Lower leg skin (tissue), 4 donors: ENCODE measurements around the gene PARD6B. TPM values are rescaled to one million over a fixed set of nuclear protein-coding genes. Genes with fewer than 3 reads are reported as not detected.
"Not testable (repeated sequence)": the region's sequence is repeated elsewhere in the genome, so short reads cannot be mapped to it uniquely, and the experiment has no call there.

Source experiments
- DNase-seq, 2 donors: peaks; one replicate each; pipeline ENCODE4 v3.0.0-alpha.2; 2019; ENCODE audit warnings: low spot score in 2 of 2
- H3K4me3 ChIP-seq: fragments of 200-600 bp; sonication (generic); 2 replicates; pipeline ENCODE4 v1.5.1; 2017; ENCODE audit warnings: mild to moderate bottlenecking, low read depth; ENCODE audit not compliant: poor library complexity, severe bottlenecking
- CTCF ChIP-seq, 3 donors: fragments of 450-650 bp; IDR thresholded peaks; one replicate each; pipeline ENCODE4 v1.5.1; 2016; ENCODE audit warnings: antibody characterized with exemption in 3 of 3, mild to moderate bottlenecking in 3 of 3, moderate library complexity in 2 of 3
- POLR2A ChIP-seq, 2 donors: fragments of 450-650 bp; IDR thresholded peaks; one replicate each; pipeline ENCODE4 v1.6.1; 2016 to 2017; ENCODE audit warnings: antibody characterized with exemption in 2 of 2, mild to moderate bottlenecking in 1 of 2, moderate library complexity in 1 of 2
- WGBS, 2 donors: methylation state at CpG; one replicate each; pipeline ENCODE4 v1.1.5; 2018; 5-methylcytosine and 5-hydroxymethylcytosine counted together
- intact Hi-C: fragments of 100-400 bp; cut with DNase I; formaldehyde crosslinking; loops from one replicate; pipeline ENCODE4 v1.15.0; 2023; ENCODE audit warnings: low total_unique reads
- total RNA-seq, 4 donors: library from RNA; depleted of rRNA; stranded (reverse); fragments of >200 nt; gene quantifications; one replicate each; pipeline ENCODE4 v1.1.0, GENCODE V29; 2016

PARD6B gene
- total RNA-seq, 4 donors from 2014 or later, result 10.5 to 11.8 (median 10.9) TPM

DNA sequence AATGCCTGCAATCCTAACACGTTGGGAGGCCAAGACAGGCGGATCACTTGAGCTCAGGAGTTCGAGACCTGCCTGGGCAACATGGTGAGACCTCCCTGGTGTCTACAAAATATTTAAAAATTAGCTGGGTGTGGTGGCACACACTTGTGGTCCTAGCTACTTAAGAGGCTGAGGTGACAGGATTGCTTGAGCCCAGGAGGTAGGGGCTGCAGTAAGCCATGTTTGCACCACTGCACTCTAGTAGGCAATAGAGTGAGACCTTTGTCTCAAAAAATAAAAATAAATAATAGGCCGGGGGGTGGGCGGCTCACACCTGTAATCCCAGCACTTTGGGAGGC lies 21.8 kb upstream of the PARD6B start:
- DNase-seq, result no peak
- TF ChIP-seq POLR2A (IDR thresholded peaks at IDR 0.05), result no peak
- no peak for TF ChIP-seq CTCF (IDR thresholded peaks at IDR 0.05)
- H3K4me3 ChIP-seq, result no peak overlapping the region
- intact Hi-C loops, result no loop called here
- WGBS, 2 donors, result 56 to 64% methylated on average over 5 of the region's 5 CpGs

- TF ChIP-seq POLR2A (IDR thresholded peaks at IDR 0.05) (no peak), CTCF (IDR thresholded peaks at IDR 0.05) (no peak)
- WGBS, 2 donors, result 76 to 79% methylated on average over 9 of the region's 9 CpGs
- DNase-seq, result no peak
- no peak overlapping the region for H3K4me3 ChIP-seq
- intact Hi-C loops, result no loop called here
These were observed 20.8 kb upstream of the PARD6B start for GRCh38 chr20:50710492-50711063.

DNA sequence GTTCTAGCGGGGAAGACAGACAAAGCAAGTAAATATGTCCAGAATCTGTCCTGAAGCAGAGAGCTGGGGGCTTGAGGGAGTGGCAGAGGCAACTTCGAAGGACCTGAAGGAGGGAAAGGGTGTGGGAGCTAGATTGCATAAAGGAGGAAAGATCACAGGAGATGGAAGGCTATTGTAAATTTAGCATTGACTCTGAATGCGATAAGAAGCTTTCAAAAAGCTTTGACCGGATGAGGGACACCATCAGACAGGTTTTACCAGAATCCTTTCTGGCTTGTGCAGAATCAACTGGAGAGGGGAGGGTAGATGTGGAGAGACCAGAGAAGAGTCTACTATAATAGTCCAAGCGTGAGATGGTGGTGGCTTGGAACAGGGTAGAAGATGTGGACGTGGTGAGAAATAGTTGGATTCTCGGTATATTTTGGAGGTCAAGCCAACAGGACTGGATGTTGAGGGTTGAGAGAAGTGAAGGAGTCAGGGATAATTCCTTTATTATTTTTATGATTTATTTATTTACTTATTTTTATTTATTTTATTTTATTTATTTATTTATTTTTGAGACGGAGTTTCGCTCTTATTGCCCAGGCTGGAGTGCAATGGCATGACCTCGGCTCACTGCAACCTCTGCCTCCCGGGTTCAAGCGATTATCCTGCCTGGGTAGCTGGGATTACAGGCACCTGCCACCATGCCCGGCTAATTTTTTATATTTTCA lies 20.1 kb upstream of the PARD6B start:
- DNase-seq, result no peak
- H3K4me3 ChIP-seq, result no peak overlapping the region
- WGBS, 2 donors, result 93 to 94% methylated on average over 13 of the region's 13 CpGs
- intact Hi-C loops, result no loop called here
- TF ChIP-seq POLR2A (IDR thresholded peaks at IDR 0.05) (no peak), CTCF (IDR thresholded peaks at IDR 0.05) (no peak)

DNA sequence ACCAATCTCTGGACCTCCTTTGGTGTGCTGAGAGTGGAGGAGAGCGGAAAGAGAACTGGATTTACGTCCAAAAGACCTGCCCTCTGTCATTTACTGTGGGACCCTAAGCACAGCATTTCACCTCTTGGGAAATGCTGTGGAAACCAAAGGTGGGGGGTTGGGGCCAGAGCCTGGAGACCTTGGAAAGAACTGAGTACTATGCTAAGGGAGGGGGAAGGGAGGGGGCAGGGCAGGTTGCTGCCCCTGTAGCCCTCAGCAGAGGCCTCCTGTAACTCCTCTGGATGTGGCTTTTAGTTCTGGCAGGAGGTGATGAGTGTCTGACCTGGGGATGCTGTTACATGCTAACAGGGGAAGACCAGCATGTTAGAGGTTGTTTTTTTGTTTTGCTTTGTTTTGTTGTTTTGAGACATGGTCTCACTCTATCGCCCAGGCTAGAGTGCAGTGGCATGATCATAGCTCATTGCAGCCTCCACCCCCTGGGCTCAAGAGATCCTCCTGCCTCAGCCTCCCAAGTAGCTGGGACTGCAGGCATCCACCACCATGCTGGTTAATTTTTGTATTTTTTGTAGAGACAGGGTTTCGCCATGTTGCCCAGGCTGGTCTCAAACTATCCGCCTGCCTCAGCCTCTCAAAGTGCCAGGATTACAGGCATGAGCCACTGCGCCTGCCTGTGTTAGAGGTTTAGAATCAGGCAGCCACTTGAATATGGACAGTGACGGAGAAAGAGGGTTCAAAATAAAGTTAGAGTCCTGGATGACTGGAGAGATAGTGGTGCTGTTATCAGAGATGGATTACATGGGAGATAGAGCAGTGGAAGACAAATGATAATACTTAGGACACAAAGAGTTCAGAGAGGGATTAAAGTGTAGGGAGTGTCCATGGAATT lies 18.4 kb upstream of the PARD6B start:
- intact Hi-C loops, result no loop called here
- 94 to 95% methylated on average over 7 of the region's 7 CpGs for WGBS, 2 donors
- DNase-seq, result peak in 1 of 2 donors; percentile 20
- no peak for TF ChIP-seq POLR2A (IDR thresholded peaks at IDR 0.05)
- no peak for TF ChIP-seq CTCF (IDR thresholded peaks at IDR 0.05)
- no peak overlapping the region for H3K4me3 ChIP-seq

GRCh38 chr20:50713657-50714101 lies 17.7 kb upstream of the PARD6B start:
- TF ChIP-seq CTCF (IDR thresholded peaks at IDR 0.05), result no peak
- TF ChIP-seq POLR2A (IDR thresholded peaks at IDR 0.05), result no peak
- DNase-seq, result peak in 1 of 2 donors; percentile 62
- intact Hi-C loops, result no loop called here
- H3K4me3 ChIP-seq, result no peak overlapping the region
- WGBS, 2 donors, result 55 to 70% methylated on average over 7 of the region's 7 CpGs

DNA sequence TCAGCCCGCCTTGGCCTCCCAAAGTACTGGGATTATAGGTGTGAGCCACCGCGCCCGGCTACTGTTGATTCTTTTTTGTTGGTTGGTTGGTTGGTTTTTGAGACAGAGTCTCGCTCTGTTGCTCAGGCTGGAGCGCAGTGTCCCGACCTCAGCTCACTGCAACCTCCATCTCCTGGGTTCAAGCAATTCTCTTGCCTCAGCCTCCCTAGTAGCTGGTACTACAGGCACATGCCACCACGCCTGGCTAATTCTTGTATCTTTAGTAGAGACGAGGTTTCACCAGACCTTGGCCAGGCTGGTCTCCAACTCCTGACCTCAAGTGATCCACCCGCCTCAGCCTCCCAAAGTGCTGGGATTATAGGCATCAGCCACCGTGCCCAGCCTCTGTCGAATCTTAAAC lies 17.0 kb upstream of the PARD6B start:
- WGBS, 2 donors, result 92 to 93% methylated on average over 12 of the region's 12 CpGs
- intact Hi-C loops, H3K4me3 ChIP-seq: not testable (repeated sequence)
- peak in 1 of 2 donors; percentile 68 for DNase-seq
